Panc1 (cell line): ENCODE results near the gene CA5A. TPM values are rescaled to one million over a fixed set of nuclear protein-coding genes. Genes with fewer than 3 reads are reported as not detected.

Experiments used
- ATAC-seq: fragments of 200-7000 bp; cut with Tn5 transposase; 2 replicates; pipeline ENCODE4 v1.9.1; 2020; ENCODE audit warnings: mild to moderate bottlenecking, moderate library complexity
- BruUV-seq: library from RNA; stranded (reverse); fragments of 400-500 nt; replicated peaks from 2 replicates; lab custom pipeline; 2021; lab: Mats Ljungman, UMichigan
- CTCF ChIA-PET: fragments of 300-600 bp; sonication (Branson Sonifier 250); formaldehyde crosslinking; loops from one replicate; lab custom pipeline; 2022; ENCODE audit warnings: antibody characterized with exemption; lab: Charles Lee
- POLR2A ChIA-PET: fragments of 300-600 bp; sonication (Branson Sonifier 250); formaldehyde crosslinking; loops from one replicate; lab custom pipeline; 2022; ENCODE audit warnings: antibody characterized with exemption; lab: Charles Lee
- DNase-seq: peaks from one replicate; pipeline ENCODE4 v3.0.0-alpha.2; 2010; ENCODE audit warnings: low read depth, low spot score
- H3K27ac ChIP-seq: 2 replicates; pipeline ENCODE4 v1.5.1; 2011; ENCODE audit warnings: mild to moderate bottlenecking, low read length, inconsistent platforms
- H3K27me3 ChIP-seq: fragments of 200-500 bp; sonication (Bioruptor generic); 2 replicates; pipeline ENCODE4 v1.6.0; 2014; ENCODE audit warnings: low read length, inconsistent platforms; ENCODE audit not compliant: control insufficient read depth, insufficient read depth
- H3K36me3 ChIP-seq: fragments of 200-500 bp; sonication (Bioruptor generic); 2 replicates; pipeline ENCODE4 v1.5.1; 2014; ENCODE audit warnings: inconsistent platforms, mild to moderate bottlenecking, low read length, moderate library complexity; ENCODE audit not compliant: control insufficient read depth, insufficient read depth
- H3K4me1 ChIP-seq: 2 replicates; pipeline ENCODE4 v1.5.1; 2011; ENCODE audit warnings: inconsistent platforms, mild to moderate bottlenecking, low read length, moderate library complexity; ENCODE audit not compliant: control insufficient read depth, insufficient read depth
- H3K4me3 ChIP-seq, 2 experiments: 2 replicates each; pipeline ENCODE4 v1.5.1; 2011 to 2012; ENCODE audit warnings: low read depth in 2 of 2, low read length in 2 of 2, mild to moderate bottlenecking in 2 of 2, inconsistent platforms in 1 of 2, moderate library complexity in 1 of 2
- H3K9me3 ChIP-seq: fragments of 200-500 bp; sonication (Bioruptor generic); 2 replicates; pipeline ENCODE4 v1.5.1; 2014; ENCODE audit warnings: low read depth, mild to moderate bottlenecking, inconsistent platforms, low read length, moderate library complexity; ENCODE audit not compliant: control insufficient read depth, insufficient read depth
- POLR2AphosphoS5 ChIP-seq: IDR thresholded peaks from 2 replicates; pipeline ENCODE4 v1.6.1; 2012; ENCODE audit warnings: mild to moderate bottlenecking, low read depth, low read length, moderate library complexity
- SIN3A ChIP-seq: IDR thresholded peaks from 2 replicates; pipeline ENCODE4 v1.6.1; 2012; ENCODE audit warnings: low read depth, mild to moderate bottlenecking, low read length, moderate library complexity, borderline replicate concordance; ENCODE audit not compliant: insufficient read depth
- TCF7L2 ChIP-seq: IDR thresholded peaks from 2 replicates; pipeline ENCODE4 v1.6.1; 2011; ENCODE audit warnings: mild to moderate bottlenecking, low read depth, low read length, inconsistent platforms
- in situ Hi-C: cut with HindIII; loops from 2 replicates; pipeline ENCODE4 v1.10.0; 2016; ENCODE audit warnings: low sequenced_read_pairs, low pct_unique_long_range_greater_than_20kb
- intact Hi-C: fragments of 100-400 bp; cut with micrococcal nuclease; formaldehyde crosslinking; loops from one replicate; pipeline ENCODE4 v1.10.0; 2022; ENCODE audit not compliant: unreplicated experiment
- total RNA-seq: library from RNA; stranded (reverse); gene quantifications from one replicate; pipeline ENCODE4 v1.2.1, GENCODE V29; 2021; ENCODE audit not compliant: unreplicated experiment
- TF ChIP-seq, protein P1 (sequence below): fragments of 450-650 bp; IDR thresholded peaks from 2 replicates; pipeline ENCODE4 v1.5.1; 2017; ENCODE audit warnings: mild to moderate bottlenecking
- TF ChIP-seq, protein P2 (sequence below), 2 experiments: IDR thresholded peaks; 2 replicates each; pipeline ENCODE4 v1.6.1; 2011 to 2012; ENCODE audit warnings: low read depth in 2 of 2, control low read depth in 1 of 2, low read length in 1 of 2, mild to moderate bottlenecking in 1 of 2, moderate library complexity in 1 of 2; ENCODE audit not compliant: insufficient read depth in 1 of 2

Gene CA5A
- total RNA-seq, 1 experiment from 2014 or later = not detected

DNA sequence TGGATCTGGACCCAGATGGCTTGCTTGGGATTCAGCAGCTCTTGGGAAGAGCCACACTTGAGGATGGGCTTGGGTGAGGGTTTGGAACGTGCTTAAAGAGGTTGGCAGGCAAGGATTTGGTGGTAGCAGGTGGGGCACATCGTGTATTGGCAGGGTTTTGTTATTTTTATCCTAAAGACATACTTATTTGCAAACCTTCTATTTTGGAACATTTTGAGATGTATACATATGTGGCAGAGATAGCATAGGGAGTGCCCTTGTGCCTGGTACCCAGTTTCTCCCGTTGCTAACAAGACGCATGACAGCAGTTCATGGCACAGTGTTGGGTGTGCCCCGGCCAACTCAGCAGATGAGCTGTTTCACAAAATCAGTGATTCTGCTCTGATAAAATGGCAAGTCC is 24.0 kb upstream of the CA5A start:
- Histone ChIP-seq H3K27ac (no peak overlapping the region), H3K27me3 (no peaks in the 10 kb centered on the region), H3K36me3 (no peaks in the 10 kb centered on the region), H3K4me1 (peaks cover 7% of the 10 kb centered on the region), H3K4me3 (no peak overlapping the region), H3K9me3 (no peaks in the 10 kb centered on the region)
- in situ Hi-C loops (no loop called here), intact Hi-C loops (no loop called here)
- no peak for ATAC-seq
- no peak for DNase-seq
- BruUV-seq = no TSS peak
- CTCF ChIA-PET = no interaction called here
- TF ChIP-seq SIN3A (no peak), POLR2AphosphoS5 (no peak), TCF7L2 (no peak)
- TF ChIP-seq, protein P1, sequence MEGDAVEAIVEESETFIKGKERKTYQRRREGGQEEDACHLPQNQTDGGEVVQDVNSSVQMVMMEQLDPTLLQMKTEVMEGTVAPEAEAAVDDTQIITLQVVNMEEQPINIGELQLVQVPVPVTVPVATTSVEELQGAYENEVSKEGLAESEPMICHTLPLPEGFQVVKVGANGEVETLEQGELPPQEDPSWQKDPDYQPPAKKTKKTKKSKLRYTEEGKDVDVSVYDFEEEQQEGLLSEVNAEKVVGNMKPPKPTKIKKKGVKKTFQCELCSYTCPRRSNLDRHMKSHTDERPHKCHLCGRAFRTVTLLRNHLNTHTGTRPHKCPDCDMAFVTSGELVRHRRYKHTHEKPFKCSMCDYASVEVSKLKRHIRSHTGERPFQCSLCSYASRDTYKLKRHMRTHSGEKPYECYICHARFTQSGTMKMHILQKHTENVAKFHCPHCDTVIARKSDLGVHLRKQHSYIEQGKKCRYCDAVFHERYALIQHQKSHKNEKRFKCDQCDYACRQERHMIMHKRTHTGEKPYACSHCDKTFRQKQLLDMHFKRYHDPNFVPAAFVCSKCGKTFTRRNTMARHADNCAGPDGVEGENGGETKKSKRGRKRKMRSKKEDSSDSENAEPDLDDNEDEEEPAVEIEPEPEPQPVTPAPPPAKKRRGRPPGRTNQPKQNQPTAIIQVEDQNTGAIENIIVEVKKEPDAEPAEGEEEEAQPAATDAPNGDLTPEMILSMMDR = no peak
- TF ChIP-seq, protein P2, sequence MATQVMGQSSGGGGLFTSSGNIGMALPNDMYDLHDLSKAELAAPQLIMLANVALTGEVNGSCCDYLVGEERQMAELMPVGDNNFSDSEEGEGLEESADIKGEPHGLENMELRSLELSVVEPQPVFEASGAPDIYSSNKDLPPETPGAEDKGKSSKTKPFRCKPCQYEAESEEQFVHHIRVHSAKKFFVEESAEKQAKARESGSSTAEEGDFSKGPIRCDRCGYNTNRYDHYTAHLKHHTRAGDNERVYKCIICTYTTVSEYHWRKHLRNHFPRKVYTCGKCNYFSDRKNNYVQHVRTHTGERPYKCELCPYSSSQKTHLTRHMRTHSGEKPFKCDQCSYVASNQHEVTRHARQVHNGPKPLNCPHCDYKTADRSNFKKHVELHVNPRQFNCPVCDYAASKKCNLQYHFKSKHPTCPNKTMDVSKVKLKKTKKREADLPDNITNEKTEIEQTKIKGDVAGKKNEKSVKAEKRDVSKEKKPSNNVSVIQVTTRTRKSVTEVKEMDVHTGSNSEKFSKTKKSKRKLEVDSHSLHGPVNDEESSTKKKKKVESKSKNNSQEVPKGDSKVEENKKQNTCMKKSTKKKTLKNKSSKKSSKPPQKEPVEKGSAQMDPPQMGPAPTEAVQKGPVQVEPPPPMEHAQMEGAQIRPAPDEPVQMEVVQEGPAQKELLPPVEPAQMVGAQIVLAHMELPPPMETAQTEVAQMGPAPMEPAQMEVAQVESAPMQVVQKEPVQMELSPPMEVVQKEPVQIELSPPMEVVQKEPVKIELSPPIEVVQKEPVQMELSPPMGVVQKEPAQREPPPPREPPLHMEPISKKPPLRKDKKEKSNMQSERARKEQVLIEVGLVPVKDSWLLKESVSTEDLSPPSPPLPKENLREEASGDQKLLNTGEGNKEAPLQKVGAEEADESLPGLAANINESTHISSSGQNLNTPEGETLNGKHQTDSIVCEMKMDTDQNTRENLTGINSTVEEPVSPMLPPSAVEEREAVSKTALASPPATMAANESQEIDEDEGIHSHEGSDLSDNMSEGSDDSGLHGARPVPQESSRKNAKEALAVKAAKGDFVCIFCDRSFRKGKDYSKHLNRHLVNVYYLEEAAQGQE (IDR thresholded peaks at IDR 0.05; ENCODE audit: insufficient read depth in 1 of 2, low read depth in 2 of 2, low read length in 1 of 2) = no peak
- POLR2A ChIA-PET = no interaction called here

DNA sequence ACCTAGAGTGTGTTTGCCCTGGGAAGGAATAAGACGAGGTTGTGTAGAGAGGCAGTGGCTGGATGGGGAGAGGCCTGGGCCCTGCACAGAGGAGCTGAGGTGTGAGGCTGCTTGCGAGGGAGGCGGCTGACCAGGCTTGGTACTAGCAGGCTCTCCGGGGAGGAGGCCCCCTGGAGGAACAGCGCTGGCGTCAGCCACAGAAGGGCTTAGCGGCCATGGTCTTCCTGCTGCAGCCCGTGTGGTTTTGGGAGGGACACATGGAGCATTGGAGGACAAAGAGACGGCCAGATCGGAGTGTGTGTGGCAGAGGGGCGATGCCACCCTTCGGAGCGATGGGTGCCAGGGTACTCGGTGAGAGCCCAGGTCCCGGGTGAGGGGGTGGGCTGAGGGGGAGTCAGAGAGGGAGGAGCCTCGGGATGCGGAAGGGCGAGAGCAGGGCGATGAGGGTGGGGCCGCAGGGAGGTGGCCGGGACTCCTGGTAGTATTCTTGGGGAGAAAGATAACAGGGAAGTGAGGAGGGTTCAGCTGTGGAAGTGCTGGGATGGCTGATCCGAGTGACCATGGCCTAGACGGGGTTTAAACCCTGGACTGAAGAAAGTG is 23.2 kb upstream of the CA5A start:
- BruUV-seq = no TSS peak
- intact Hi-C loops = no loop called here
- CTCF ChIA-PET = no interaction called here

More for the DNA sequence above, 23.2 kb upstream of the CA5A start:
- peaks cover 7% of the 10 kb centered on the region for H3K4me1 ChIP-seq
- H3K27me3 ChIP-seq = no peaks in the 10 kb centered on the region
- POLR2A ChIA-PET = no interaction called here
- DNase-seq = no peak
- H3K36me3 ChIP-seq = no peaks in the 10 kb centered on the region
- in situ Hi-C loops = no loop called here
- H3K4me3 ChIP-seq = no peak overlapping the region
- H3K9me3 ChIP-seq = no peaks in the 10 kb centered on the region
- TF ChIP-seq, protein P1 = no peak
- TF ChIP-seq POLR2AphosphoS5 (no peak), TCF7L2 (no peak), SIN3A (no peak)
- TF ChIP-seq, protein P2 (IDR thresholded peaks at IDR 0.05; ENCODE audit: insufficient read depth in 1 of 2, low read depth in 2 of 2, low read length in 1 of 2) = no peak
- no peak overlapping the region for H3K27ac ChIP-seq
- ATAC-seq = no peak
